Lower lobe of right lung (tissue), 2 donors: ENCODE measurements around the gene SDK1. TPM values are rescaled to one million over a fixed set of nuclear protein-coding genes. Genes with fewer than 3 reads are reported as not detected.

ENCODE experiments used
- ATAC-seq, 2 donors: fragments of 200-7000 bp; cut with Tn5 transposase; one replicate each; pipeline ENCODE4 v1.9.1; 2020 to 2022; ENCODE audit warnings: mild to moderate bottlenecking in 2 of 2, moderate library complexity in 2 of 2
- DNase-seq: peaks from one replicate; pipeline ENCODE4 v3.0.0-alpha.2; 2020
- H3K27ac ChIP-seq: fragments of 200-600 bp; one replicate; pipeline ENCODE4 v1.8.0; 2022
- H3K27me3 ChIP-seq: fragments of 200-600 bp; one replicate; pipeline ENCODE4 v1.8.0; 2022; ENCODE audit warnings: low read depth
- H3K36me3 ChIP-seq: fragments of 200-600 bp; one replicate; pipeline ENCODE4 v1.8.0; 2022; ENCODE audit warnings: mild to moderate bottlenecking
- H3K4me1 ChIP-seq: fragments of 200-600 bp; one replicate; pipeline ENCODE4 v1.8.0; 2022
- H3K4me3 ChIP-seq: fragments of 200-600 bp; one replicate; pipeline ENCODE4 v1.8.0; 2022; ENCODE audit warnings: mild to moderate bottlenecking
- H3K9me3 ChIP-seq: fragments of 200-600 bp; one replicate; pipeline ENCODE4 v1.8.0; 2022
- CTCF ChIP-seq: fragments of 200-600 bp; IDR thresholded peaks from one replicate; pipeline ENCODE4 v1.8.0; 2022; ENCODE audit warnings: antibody characterized with exemption, mild to moderate bottlenecking
- intact Hi-C: fragments of 100-400 bp; cut with DNase I; formaldehyde crosslinking; loops from one replicate; pipeline ENCODE4 v1.11.0; 2022
- total RNA-seq: library from RNA; stranded (reverse); fragmentation: NEBNext Ultra II Directional; extraction: Animal tissue kit (Norgen Biotek cat#: 25700); gene quantifications from one replicate; pipeline ENCODE4 v1.2.1, GENCODE V29; 2021
- donor health status: DM: no; HTN: yes; CAD: no; lungs with severe emphysema.

Gene SDK1
- total RNA-seq, 1 donor from 2014 or later = 10.0 TPM

- Histone ChIP-seq H3K27me3 (no peaks in the 10 kb centered on the region), H3K27ac (no peak overlapping the region), H3K4me1 (no peaks in the 10 kb centered on the region), H3K4me3 (no peak overlapping the region), H3K9me3 (peaks cover 11% of the 10 kb centered on the region), H3K36me3 (no peaks in the 10 kb centered on the region)
- DNase-seq (no peak), ATAC-seq (no peak)
- no peak for TF ChIP-seq CTCF
- intact Hi-C loops = no loop called here
Measured at GRCh38 chr7:3443716-3444115, 142.7 kb downstream of the SDK1 start.

GRCh38 chr7:3446786-3447185 is 145.7 kb downstream of the SDK1 start:
- TF ChIP-seq CTCF = no peak
- ATAC-seq (no peak), DNase-seq (no peak)
- intact Hi-C loops = no loop called here
- Histone ChIP-seq H3K4me3 (no peak overlapping the region), H3K27me3 (no peaks in the 10 kb centered on the region), H3K27ac (no peak overlapping the region), H3K36me3 (no peaks in the 10 kb centered on the region), H3K9me3 (peaks cover 11% of the 10 kb centered on the region), H3K4me1 (no peaks in the 10 kb centered on the region)

GRCh38 chr7:3451701-3452100 is 150.6 kb downstream of the SDK1 start:
- peak; percentile 47 to 71 for ATAC-seq
- intact Hi-C loops = no loop called here

GRCh38 chr7:3453398-3453797 is 152.3 kb downstream of the SDK1 start:
- TF ChIP-seq CTCF = no peak
- H3K36me3 ChIP-seq = no peaks in the 10 kb centered on the region
- DNase-seq (no peak), ATAC-seq (no peak)
- H3K9me3 ChIP-seq = no peaks in the 10 kb centered on the region
- no peak overlapping the region for H3K4me3 ChIP-seq
- no peak overlapping the region for H3K27ac ChIP-seq
- H3K4me1 ChIP-seq = no peaks in the 10 kb centered on the region
- H3K27me3 ChIP-seq = no peaks in the 10 kb centered on the region
- intact Hi-C loops = no loop called here

More at GRCh38 chr7:3451701-3452100, 150.6 kb downstream of the SDK1 start:
- Histone ChIP-seq H3K4me1 (no peaks in the 10 kb centered on the region), H3K4me3 (no peak overlapping the region), H3K27ac (no peak overlapping the region), H3K9me3 (no peaks in the 10 kb centered on the region), H3K36me3 (no peaks in the 10 kb centered on the region), H3K27me3 (no peaks in the 10 kb centered on the region)
- no peak for DNase-seq
- no peak for TF ChIP-seq CTCF

- H3K27me3 ChIP-seq = no peaks in the 10 kb centered on the region
- H3K36me3 ChIP-seq = no peaks in the 10 kb centered on the region
- intact Hi-C loops = no loop called here
- H3K4me3 ChIP-seq = no peak overlapping the region
- H3K9me3 ChIP-seq = no peaks in the 10 kb centered on the region
- no peaks in the 10 kb centered on the region for H3K4me1 ChIP-seq
- ATAC-seq = no peak
- TF ChIP-seq CTCF = no peak
- DNase-seq = no peak
- no peak overlapping the region for H3K27ac ChIP-seq
Measured at GRCh38 chr7:3455806-3456595, 154.9 kb downstream of the SDK1 start.
